H1 (cell line): ENCODE measurements around the gene RAB3C. TPM values are rescaled to one million over a fixed set of nuclear protein-coding genes. Genes with fewer than 3 reads are reported as not detected.

Experiments used
- CTCF ChIA-PET: fragments of 300-600 bp; sonication (Branson Sonifier 250); formaldehyde crosslinking; loops from one replicate; lab custom pipeline; 2021; ENCODE audit not compliant: partially characterized antibody; lab: Charles Lee
- POLR2A ChIA-PET: fragments of 300-600 bp; sonication (Branson Sonifier 250); formaldehyde crosslinking; loops from one replicate; lab custom pipeline; 2021; ENCODE audit warnings: inconsistent platforms; ENCODE audit not compliant: partially characterized antibody; lab: Charles Lee
- DNase-seq, 2 experiments: peaks; one replicate each; pipeline versions ENCODE4 v3.0.0 to v3.0.0-alpha.2; 2010 to 2022; ENCODE audit warnings: low spot score in 2 of 2, low read depth in 1 of 2, mixed read lengths in 1 of 2
- FAIRE-seq: peaks from 2 replicates; lab custom pipeline; 2011; peaks lifted over from hg19 to GRCh38; lab: Jason Lieb, UNC
- H2AFZ ChIP-seq: 2 replicates; pipeline ENCODE4 v1.8.1; 2012; ENCODE audit warnings: low read length, inconsistent platforms
- H2AK5ac ChIP-seq: 2 replicates; pipeline ENCODE4 v1.6.1; 2013; ENCODE audit warnings: low read depth, low read length
- H2BK120ac ChIP-seq: replicated peaks from 2 replicates; pipeline ENCODE3; 2013; ENCODE audit warnings: low read depth, low read length, inconsistent platforms
- H2BK12ac ChIP-seq: 2 replicates; pipeline ENCODE4 v1.6.1; 2013; ENCODE audit warnings: low read depth, low read length
- H2BK15ac ChIP-seq: 2 replicates; pipeline ENCODE4 v1.6.1; 2013; ENCODE audit warnings: low read length
- H2BK20ac ChIP-seq: 2 replicates; pipeline ENCODE4 v1.6.1; 2013; ENCODE audit warnings: low read length
- H2BK5ac ChIP-seq: 2 replicates; pipeline ENCODE4 v1.6.1; 2013; ENCODE audit warnings: low read depth, low read length
- H3K14ac ChIP-seq: 2 replicates; pipeline ENCODE4 v1.6.1; 2013; ENCODE audit warnings: inconsistent platforms; ENCODE audit not compliant: insufficient read length
- H3K18ac ChIP-seq: 2 replicates; pipeline ENCODE4 v1.6.1; 2013; ENCODE audit warnings: low read length; ENCODE audit errors: extremely low read depth
- H3K23ac ChIP-seq: 2 replicates; pipeline ENCODE4 v1.6.1; 2013; ENCODE audit warnings: inconsistent platforms; ENCODE audit not compliant: insufficient read length
- H3K23me2 ChIP-seq: 2 replicates; pipeline ENCODE4 v1.6.1; 2013; ENCODE audit warnings: low read depth, low read length
- H3K27ac ChIP-seq: 2 replicates; pipeline ENCODE4 v1.6.1; 2011; ENCODE audit warnings: low read depth, low read length, inconsistent platforms
- H3K27me3 ChIP-seq, 4 experiments: replicated peaks in 1 of 4; 1 replicate in 1 of 4; 2 replicates in 3 of 4; pipeline versions ENCODE4 v1.6.1 to v1.8.1; 2011 to 2013; ENCODE audit warnings: low read length in 3 of 4, mild to moderate bottlenecking in 3 of 4, inconsistent platforms in 2 of 4, mixed read lengths in 2 of 4, moderate library complexity in 1 of 4; ENCODE audit not compliant: control insufficient read depth in 3 of 4, insufficient read depth in 3 of 4; ENCODE audit errors: extremely low read depth in 1 of 4
- H3K36me3 ChIP-seq, 4 experiments: 2 replicates each; pipeline versions ENCODE4 v1.6.1 to v1.8.1; 2011 to 2013; ENCODE audit warnings: mild to moderate bottlenecking in 4 of 4, low read length in 3 of 4, moderate library complexity in 2 of 4, control low read depth in 1 of 4, inconsistent platforms in 1 of 4; ENCODE audit not compliant: insufficient read depth in 4 of 4, control insufficient read depth in 2 of 4
- H3K4ac ChIP-seq: replicated peaks from 2 replicates; pipeline ENCODE3; 2013; ENCODE audit warnings: low read length, low read depth, mixed read lengths, inconsistent platforms; ENCODE audit not compliant: insufficient read length
- H3K4me1 ChIP-seq, 4 experiments: replicated peaks in 1 of 4; 1 replicate in 1 of 4; 2 replicates in 3 of 4; pipeline versions ENCODE4 v1.6.1 to v1.8.1; 2011 to 2013; ENCODE audit warnings: low read length in 3 of 4, inconsistent platforms in 2 of 4, mixed read lengths in 1 of 4; ENCODE audit not compliant: insufficient read depth in 4 of 4, control insufficient read depth in 3 of 4
- H3K4me2 ChIP-seq, 2 experiments: 2 replicates each; pipeline versions ENCODE4 v1.6.1 to v1.8.1; 2011 to 2013; ENCODE audit warnings: low read depth in 2 of 2, low read length in 2 of 2, control low read depth in 1 of 2, inconsistent platforms in 1 of 2, mild to moderate bottlenecking in 1 of 2; ENCODE audit not compliant: insufficient read depth in 1 of 2
- H3K4me3 ChIP-seq, 4 experiments: fragments of 200-600, 300-600 bp in 1 of 4; sonication (generic), shearing (Covaris generic), sonication (Bioruptor Twin) in 1 of 4; 2 replicates each; pipeline versions ENCODE4 v1.5.1 to v1.8.1; 2011 to 2016; ENCODE audit warnings: low read length in 4 of 4, low read depth in 3 of 4, control low read depth in 2 of 4, inconsistent platforms in 2 of 4, mild to moderate bottlenecking in 2 of 4, mixed read lengths in 1 of 4, moderate library complexity in 1 of 4; ENCODE audit not compliant: insufficient read depth in 2 of 4; ENCODE audit errors: extremely low read depth in 1 of 4
- H3K56ac ChIP-seq: replicated peaks from 2 replicates; pipeline ENCODE3; 2013; ENCODE audit warnings: low read depth, mild to moderate bottlenecking, mixed read lengths, low read length, inconsistent platforms; ENCODE audit not compliant: insufficient read length
- H3K79me1 ChIP-seq: 2 replicates; pipeline ENCODE4 v1.6.1; 2013; ENCODE audit warnings: low read depth, low read length, control low read depth
- H3K79me2 ChIP-seq, 2 experiments: 2 replicates each; pipeline versions ENCODE4 v1.6.1 to v1.8.1; 2012 to 2013; ENCODE audit warnings: low read length in 2 of 2, mild to moderate bottlenecking in 2 of 2, inconsistent platforms in 1 of 2; ENCODE audit not compliant: insufficient read depth in 2 of 2, control insufficient read depth in 1 of 2
- H3K9ac ChIP-seq, 4 experiments: replicated peaks in 1 of 4; 1 replicate in 1 of 4; 2 replicates in 3 of 4; pipeline versions ENCODE4 v1.6.1 to v1.8.1; 2011 to 2013; ENCODE audit warnings: low read depth in 3 of 4, low read length in 3 of 4, control low read depth in 2 of 4, mild to moderate bottlenecking in 2 of 4, moderate library complexity in 2 of 4, inconsistent platforms in 1 of 4; ENCODE audit errors: extremely low read depth in 1 of 4
- H3K9me3 ChIP-seq, 2 experiments: 2 replicates each; pipeline versions ENCODE4 v1.6.1 to v1.8.1; 2012 to 2013; ENCODE audit warnings: mild to moderate bottlenecking in 2 of 2, moderate library complexity in 2 of 2, control low read depth in 1 of 2, inconsistent platforms in 1 of 2, low read depth in 1 of 2, low read length in 1 of 2, mixed read lengths in 1 of 2; ENCODE audit not compliant: insufficient read depth in 2 of 2
- H4K20me1 ChIP-seq, 2 experiments: replicated peaks in 1 of 2; 2 replicates each; pipeline versions ENCODE3 to v1.8.1; 2011 to 2013; ENCODE audit warnings: inconsistent platforms in 2 of 2, low read length in 2 of 2, mild to moderate bottlenecking in 1 of 2; ENCODE audit not compliant: insufficient read depth in 2 of 2, control insufficient read depth in 1 of 2
- H4K5ac ChIP-seq: 2 replicates; pipeline ENCODE4 v1.6.1; 2013; ENCODE audit warnings: low read length, low read depth, mixed read lengths, inconsistent platforms; ENCODE audit not compliant: insufficient read length
- H4K8ac ChIP-seq: 2 replicates; pipeline ENCODE4 v1.8.0; 2013; ENCODE audit warnings: mild to moderate bottlenecking, moderate library complexity, low read length, inconsistent platforms; ENCODE audit not compliant: insufficient read depth; ENCODE audit errors: extremely low read depth
- H4K91ac ChIP-seq: replicated peaks from 2 replicates; pipeline ENCODE3; 2013; ENCODE audit warnings: low read length, mixed read lengths, inconsistent platforms; ENCODE audit not compliant: insufficient read length
- JUN ChIP-seq: IDR thresholded peaks from 2 replicates; pipeline ENCODE4 v1.6.1; 2011; ENCODE audit warnings: low read depth, mild to moderate bottlenecking, improper control_type of control experiment, low read length
- POU5F1 ChIP-seq: IDR thresholded peaks from 2 replicates; pipeline ENCODE4 v1.6.1; 2011; ENCODE audit warnings: low read depth, mild to moderate bottlenecking, low read length, moderate library complexity
- SP4 ChIP-seq: IDR thresholded peaks from 2 replicates; pipeline ENCODE4 v1.6.1; 2012; ENCODE audit warnings: low read length, inconsistent platforms
- TCF12 ChIP-seq: IDR thresholded peaks from 2 replicates; pipeline ENCODE4 v1.6.1; 2011; ENCODE audit warnings: low read depth, mild to moderate bottlenecking, low read length
- WGBS, 2 experiments: shearing (Covaris generic) in 1 of 2; methylation state at CpG; one replicate each; pipeline versions ENCODE4 v1.1.6 to v1.1.7; 2013 to 2015; ENCODE audit warnings: low lambda C conversion rate in 2 of 2, mixed read lengths in 2 of 2, inconsistent platforms in 1 of 2, low coverage in 1 of 2, missing lambda C conversion rate in 1 of 2; ENCODE audit not compliant: insufficient replicate concordance in 2 of 2, insufficient coverage in 1 of 2, insufficient read length in 1 of 2; ENCODE audit errors: extremely low coverage in 1 of 2, missing lambda C conversion rate in 1 of 2; 5-methylcytosine and 5-hydroxymethylcytosine counted together
- polyA plus RNA-seq, 7 experiments: library from polyadenylated mRNA; depleted of rRNA in 3 of 7; stranded (reverse) in 5 of 7; unstranded in 2 of 7; fragments of >200 nt in 5 of 7; fragments of 200-250 nt in 2 of 7; gene quantifications; 1 replicate in 5 of 7; 2 replicates in 1 of 7; 4 replicates in 1 of 7; pipeline versions ENCODE4 v1.2.1 to v1.2.3, GENCODE V29; 2011 to 2013; ENCODE audit warnings: missing spikeins in 2 of 7, mixed read lengths in 2 of 7
- total RNA-seq: library from RNA; stranded (reverse); fragmentation: NEBNext Ultra II Directional; extraction: Animal tissue kit (Norgen Biotek cat#: 25700); gene quantifications from 2 replicates; pipeline ENCODE4 v1.2.1, GENCODE V29; 2021

RAB3C gene
- total and polyA plus RNA-seq, 2 of the 8 experiments (the other 6 are each of a cell fraction or from before 2014, with no cell fraction given): 14.7 to 18.3 TPM

GRCh38 chr5:58738336-58738735, 155.5 kb downstream of the RAB3C start:
- ChIA-PET CTCF (interaction anchor here (1.1 kb wide), 1 partner anchor 17 kb away, joined by 3 read pairs; no protein-coding TSS in a partner anchor), POLR2A (no interaction called here)
- no peaks in the 10 kb centered on the region for H3K23me2 ChIP-seq
- no peak overlapping the region for H4K5ac ChIP-seq
- peaks cover 0 to 6% (median 3%) of the 10 kb centered on the region in 4 experiments; a peak in 4 of 7 replicates for H3K4me1 ChIP-seq
- H4K91ac ChIP-seq: no peak overlapping the region
- no peaks in the 10 kb centered on the region; a peak in 1 of 8 replicates for H3K36me3 ChIP-seq
- no peak overlapping the region for H3K18ac ChIP-seq
- no peak overlapping the region for H3K4ac ChIP-seq
- H2BK15ac ChIP-seq: no peak overlapping the region
- H3K9me3 ChIP-seq: no peaks in the 10 kb centered on the region; a peak in 1 of 4 replicates
- no peaks in the 10 kb centered on the region for H3K79me1 ChIP-seq
- no peak overlapping the region for H3K4me3 ChIP-seq
- no peak overlapping the region for H3K9ac ChIP-seq
- H2BK120ac ChIP-seq: no peak overlapping the region
- H3K79me2 ChIP-seq: no peaks in the 10 kb centered on the region
- H2BK5ac ChIP-seq: no peak overlapping the region
- H3K27me3 ChIP-seq: no peaks in the 10 kb centered on the region
- no peak overlapping the region for H3K23ac ChIP-seq
- TF ChIP-seq SP4: no peak
- no peak for TF ChIP-seq JUN
- no peak for TF ChIP-seq POU5F1
- no peak for TF ChIP-seq TCF12
- H3K56ac ChIP-seq: no peak overlapping the region
- H4K20me1 ChIP-seq: no peaks in the 10 kb centered on the region
- no peak overlapping the region for H2BK12ac ChIP-seq
- H2AFZ ChIP-seq: no peak overlapping the region
- H3K14ac ChIP-seq: no peak overlapping the region
- no peak overlapping the region for H2BK20ac ChIP-seq
- H4K8ac ChIP-seq: no peak overlapping the region
- H3K27ac ChIP-seq: no peak overlapping the region
- no peak overlapping the region for H3K4me2 ChIP-seq
- no peak overlapping the region for H2AK5ac ChIP-seq
- 93% methylated on average over 2 of the region's 2 CpGs; no CpG with 5 or more reads in 1 of the 2 experiments for WGBS, 2 experiments
- FAIRE-seq (no peak), DNase-seq (no peak)
